Posterior cingulate gyrus (tissue), 11 donors: ENCODE measurements around the gene TRABD.

Source experiments
- DNase-seq, 10 donors: peaks; one replicate each; pipeline versions ENCODE4 v3.0.0 to v3.0.0-alpha.2; 2020 to 2021; ENCODE audit warnings: mixed read lengths in 3 of 10
- intact Hi-C: fragments of 100-400 bp; cut with DNase I; formaldehyde crosslinking; loops from one replicate; pipeline ENCODE4 v1.15.1; 2023

TRABD gene

DNA sequence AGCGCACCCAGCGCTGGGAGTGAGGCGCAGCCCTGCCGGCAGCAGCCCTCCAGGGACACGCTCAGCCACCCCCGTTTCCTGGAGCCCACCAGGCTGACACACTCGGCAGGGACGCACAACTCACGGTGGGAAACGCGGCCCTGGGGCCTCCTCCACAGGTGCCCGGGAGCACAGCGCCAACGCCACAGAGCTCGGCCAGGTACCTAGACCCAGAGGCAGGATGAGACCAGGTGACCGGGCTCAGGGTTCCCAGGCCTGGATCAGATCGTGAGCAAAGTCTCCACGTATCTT lies 41.1 kb downstream of the TRABD start:
- DNase-seq, result peak in 1 of 10 donors; percentile 77

DNA sequence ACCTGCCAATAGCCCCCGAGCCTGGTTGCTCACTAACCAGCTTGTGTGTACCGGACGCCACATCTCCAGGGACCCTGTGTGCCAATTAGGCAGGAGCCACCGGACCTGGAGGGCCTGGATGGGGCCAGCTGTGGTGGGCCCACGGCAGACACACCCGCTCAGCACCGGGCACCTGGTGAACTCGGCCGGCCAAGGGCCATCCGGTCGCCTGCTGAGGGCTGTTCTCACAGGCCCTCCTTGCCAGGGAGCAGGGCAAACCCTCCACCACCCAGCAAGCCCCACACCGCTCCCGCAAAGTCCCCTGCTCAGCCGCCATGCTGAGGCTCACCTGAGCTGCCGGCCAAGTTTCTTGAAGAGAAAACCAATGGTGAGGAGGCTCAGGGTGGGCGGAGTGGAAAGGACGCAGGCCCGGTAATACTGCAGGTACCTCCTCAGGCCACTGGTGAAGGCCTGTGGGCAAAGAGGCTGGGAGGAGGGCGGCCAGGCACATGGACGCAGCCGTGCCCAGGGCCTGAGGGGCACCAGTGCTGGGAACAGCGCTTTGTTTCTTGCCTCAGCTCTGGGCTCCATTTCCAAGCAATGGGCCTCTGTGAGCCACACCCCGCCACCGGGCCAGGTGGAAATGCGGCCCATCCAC lies 42.0 kb downstream of the TRABD start:
- intact Hi-C loops, result no loop called here
- peak in 1 of 10 donors; percentile 72 for DNase-seq

More for the DNA sequence above, 41.1 kb downstream of the TRABD start:
- intact Hi-C loops, result no loop called here

DNA sequence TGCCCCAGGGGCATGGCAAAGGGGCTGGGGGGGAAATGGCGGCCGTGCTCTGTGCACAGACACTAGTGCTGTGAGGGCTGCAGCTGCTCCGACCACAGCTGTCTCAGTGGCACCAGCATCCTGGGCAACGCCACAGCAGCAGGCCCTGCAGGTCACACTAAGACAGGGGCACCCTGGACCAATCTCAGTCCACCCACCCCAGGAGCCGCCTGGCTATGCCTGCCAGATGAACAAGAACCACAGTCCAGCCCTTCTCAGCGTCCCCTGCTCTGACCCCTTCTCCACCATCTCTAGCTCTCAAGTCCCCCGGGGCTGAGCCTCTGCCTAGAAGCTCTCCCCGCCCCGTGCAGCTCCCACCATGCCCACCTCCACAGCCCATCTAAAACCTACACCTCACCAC lies 42.7 kb downstream of the TRABD start:
- no peak for DNase-seq
- intact Hi-C loops, result no loop called here

DNA sequence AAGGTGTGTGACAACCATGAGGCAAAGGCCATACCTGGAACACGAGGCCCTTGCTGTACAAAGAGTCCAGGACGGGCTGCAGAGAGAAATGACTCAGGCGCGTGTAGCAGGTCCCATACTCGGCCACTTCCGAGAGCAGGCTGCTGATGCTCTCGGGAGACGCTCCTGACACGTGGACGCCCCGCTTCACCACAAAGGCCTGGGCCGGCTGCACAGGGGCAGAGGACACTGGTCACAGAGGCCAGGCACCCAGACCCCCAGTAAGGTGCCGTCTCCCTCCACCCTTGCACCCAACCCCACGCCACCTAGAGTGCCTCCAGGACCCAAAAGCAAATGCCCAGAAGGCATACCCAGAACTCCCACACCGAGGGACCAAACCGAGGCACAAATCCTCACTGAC lies 43.7 kb downstream of the TRABD start:
- DNase-seq, result no peak
- intact Hi-C loops, result no loop called here

DNA sequence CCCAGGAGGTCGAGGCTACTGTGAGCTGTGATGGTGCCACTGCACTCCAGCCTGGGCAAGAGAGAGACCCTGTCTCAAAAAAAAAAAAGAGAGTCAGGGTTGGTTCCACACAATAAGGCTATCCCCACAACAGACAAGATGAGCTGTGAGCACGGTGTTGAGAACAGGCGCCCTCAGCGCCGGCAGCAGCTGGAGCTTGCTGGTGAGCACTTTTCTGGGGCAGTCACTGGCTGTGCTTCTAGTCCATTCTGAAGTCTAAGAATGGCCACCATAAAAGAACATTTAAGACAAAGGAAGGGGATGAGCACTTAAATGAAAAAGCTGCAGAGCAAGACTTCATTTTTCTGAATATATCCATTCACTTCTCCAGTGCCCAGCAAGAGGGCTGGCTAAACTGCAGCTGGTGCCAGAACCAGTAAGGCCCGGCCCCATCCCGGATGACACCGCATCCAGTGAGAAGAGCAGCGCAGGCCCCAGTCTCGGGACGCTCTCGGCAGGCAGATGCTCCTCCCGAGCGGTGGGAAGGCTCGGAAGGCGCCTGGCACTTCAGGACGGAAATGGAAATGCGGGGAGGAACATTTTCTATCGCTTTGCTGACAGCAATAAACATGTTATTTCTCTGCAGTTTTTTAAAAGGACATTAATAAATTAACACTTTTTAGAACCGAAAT lies 46.9 kb downstream of the TRABD start:
- intact Hi-C loops, result no loop called here
- DNase-seq, result peak in 1 of 10 donors; percentile 86

DNA sequence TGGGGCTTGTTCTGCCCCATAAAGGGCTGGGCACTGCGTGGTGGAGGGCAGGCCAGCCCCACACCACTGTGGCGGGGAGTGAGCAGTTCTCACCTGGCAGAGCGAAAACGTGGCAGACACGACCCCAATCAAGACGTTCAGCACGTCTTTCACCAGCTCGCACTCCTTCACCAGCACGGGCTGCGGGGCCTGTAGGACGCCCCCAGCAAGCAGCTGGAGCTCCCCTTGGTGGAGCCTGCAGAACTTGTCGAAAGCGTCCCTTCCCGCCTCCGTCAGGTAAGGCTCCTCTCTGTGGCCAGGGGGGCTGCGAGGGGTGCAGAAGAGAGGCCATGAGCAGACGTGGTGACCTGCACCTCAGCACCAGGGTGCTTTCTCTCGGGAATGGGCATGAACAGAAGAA lies 47.5 kb downstream of the TRABD start:
- intact Hi-C loops, result no loop called here
- peak in 1 of 10 donors; percentile 71 for DNase-seq

DNA sequence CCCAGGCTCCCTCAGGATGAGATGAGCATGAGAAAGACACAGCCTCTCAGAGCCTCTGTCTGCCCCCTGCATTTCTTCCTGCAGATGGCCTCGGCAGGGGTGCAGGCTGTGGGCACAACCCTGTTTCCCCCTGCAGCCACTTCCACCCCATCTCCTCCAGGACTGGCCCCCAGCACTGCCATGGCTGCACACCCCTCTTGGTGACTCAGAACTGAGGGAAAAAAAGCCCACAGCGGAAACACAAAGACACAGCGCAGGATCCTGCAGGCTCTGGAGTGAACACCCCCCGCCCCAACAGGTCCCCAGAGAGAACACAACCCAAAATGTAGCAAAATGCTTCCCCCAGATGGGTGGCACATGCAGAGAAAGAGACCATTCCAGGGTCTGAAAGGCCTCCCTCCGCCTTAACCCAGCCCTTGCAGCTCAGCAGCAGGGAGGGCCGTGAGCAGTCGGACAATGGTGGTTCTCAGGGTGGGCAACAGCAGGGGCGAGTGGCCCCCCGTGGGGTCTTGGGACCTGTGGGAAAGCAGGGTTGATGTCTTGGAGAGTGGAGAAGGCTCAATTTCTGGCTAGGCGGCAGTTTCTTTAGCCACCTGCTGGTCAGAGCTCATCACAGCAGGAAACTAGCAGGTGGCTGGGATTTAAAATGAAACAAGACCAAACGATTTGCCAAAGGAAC lies 51.2 kb downstream of the TRABD start:
- intact Hi-C loops, result no loop called here
- peak in 1 of 10 donors; percentile 63 for DNase-seq

DNA sequence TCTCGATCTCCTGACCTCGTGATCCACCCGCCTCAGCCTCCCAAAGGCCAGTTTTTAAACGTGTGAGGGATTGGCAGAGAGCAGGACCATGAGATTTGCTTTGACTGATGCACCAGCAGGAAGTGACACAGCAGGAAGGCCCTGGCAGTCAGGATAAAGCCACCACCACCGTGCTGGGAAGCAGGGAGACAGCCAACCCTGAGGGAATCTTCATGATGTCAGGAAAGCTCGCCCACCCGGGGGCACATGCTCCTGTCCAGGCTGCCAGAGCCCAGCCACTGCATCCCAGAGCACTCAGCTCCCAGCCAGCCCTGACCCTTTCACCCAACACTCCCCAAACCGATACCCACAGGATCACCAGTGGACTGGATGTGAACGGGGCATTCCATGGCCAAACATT lies 53.0 kb downstream of the TRABD start:
- no peak for DNase-seq
- intact Hi-C loops, result no loop called here

DNA sequence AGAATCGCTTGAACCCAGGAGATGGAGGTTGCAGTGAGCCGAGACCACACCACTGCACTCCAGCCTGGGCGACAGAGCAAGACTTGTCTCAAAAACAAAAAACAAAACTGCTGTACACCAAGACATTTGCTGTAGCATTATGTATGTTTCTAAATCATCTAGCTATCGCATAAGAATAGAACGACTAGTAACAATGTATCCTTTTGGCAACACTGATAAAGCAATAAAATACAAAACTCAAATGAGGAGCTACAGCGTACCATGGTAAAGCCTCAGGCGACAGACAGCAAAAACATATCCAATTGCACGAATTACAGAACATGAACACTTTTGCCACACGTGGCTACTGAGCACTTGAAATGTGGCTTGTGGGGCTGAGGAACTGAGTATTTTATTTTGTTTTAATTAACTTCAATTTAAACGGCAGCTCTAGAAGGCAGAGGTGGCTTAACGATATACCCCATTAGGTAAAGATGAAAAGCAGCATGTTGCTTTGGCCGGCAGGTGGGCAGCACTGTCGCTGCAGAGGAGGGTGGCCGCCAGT lies 56.8 kb downstream of the TRABD start:
- DNase-seq, result no peak
- intact Hi-C loops, result loop anchor here (10.0 kb wide), 1 partner anchor 262 kb away; the partner anchor contains the start of genes LMF2 and NCAPH2

DNA sequence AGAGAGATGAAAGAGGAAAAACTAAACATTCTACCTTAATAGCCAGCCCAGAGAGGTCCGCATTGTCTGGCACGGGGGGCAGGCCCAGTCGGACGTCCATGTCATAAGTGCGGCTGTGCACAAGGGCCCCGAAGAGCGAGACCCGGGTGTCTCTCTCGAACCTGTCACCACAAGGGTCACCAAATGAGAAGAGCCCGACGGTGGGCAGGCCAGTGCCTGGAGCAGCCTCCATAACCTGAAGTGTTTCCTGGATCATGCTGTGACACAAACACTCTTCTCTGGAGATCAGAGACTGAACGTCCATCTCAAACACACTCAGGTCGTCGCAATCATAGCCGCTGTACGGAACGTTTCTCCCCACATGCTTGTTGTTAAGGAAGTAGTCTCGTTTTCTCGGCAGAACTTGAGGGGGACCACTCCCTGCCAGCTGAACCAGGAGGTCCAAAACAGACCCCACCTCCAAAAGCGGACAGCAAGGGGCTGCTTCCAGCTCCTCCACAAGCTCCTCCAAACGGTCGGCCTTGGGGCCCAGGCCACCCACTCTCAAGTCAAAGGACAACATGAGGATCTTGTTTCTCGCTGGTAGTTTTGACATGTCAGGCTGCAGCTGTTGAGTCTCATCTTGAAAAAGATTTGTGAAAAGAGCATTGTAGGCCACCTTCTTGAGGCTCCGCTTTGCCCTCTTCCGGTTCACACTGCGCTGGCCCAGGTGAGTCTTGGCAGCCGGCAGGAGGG lies 58.1 kb downstream of the TRABD start:
- intact Hi-C loops, result loop anchor here (10.0 kb wide), 1 partner anchor 261 kb away; the partner anchor contains the start of genes LMF2 and NCAPH2
- DNase-seq, result no peak

DNA sequence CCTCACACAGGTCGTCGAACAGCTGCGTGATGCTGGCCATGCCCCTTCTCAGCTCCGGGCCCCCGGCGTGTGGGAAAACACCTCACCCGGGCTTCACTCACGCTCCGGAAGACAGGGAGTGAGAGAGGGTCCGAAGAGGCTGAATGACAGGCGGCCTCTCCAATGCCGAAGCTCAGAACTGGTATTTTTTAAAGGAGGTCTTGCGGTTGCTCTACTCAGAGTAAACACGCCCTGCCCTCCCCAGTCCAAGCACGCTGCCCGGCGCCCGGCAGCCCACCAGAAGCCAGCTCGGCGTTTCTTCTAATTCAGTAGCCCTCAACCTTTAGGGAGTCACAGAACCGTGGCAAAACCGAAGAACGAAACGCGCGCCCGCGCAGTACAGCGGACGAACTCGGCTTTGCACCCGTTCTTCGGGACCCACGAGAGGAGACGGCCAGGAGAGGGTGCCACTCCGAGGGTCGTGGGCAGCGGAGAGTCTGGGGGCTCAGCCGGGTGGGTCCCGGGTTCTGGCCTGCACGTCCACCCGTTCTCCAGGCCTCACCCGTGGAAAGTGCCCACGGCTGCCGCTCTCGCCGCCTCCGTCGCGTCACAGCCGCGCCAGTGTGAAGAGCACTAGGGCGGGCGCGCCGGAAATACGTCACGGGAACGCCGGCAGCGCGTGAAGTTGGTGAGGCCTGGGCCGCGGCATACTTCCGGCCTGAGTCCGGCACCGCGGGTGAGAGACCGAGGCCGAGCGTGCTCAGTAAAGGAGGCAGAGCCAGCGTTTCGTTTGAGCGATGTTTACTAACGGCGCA lies 58.9 kb downstream of the TRABD start, which contains the start of gene TUBGCP6:
Gene TUBGCP6 (minus strand): TSS at position 604 of the 794 bp plus-strand sequence. CDS start 564 bp downstream, at position 40.
- intact Hi-C loops, result loop anchor here (10.0 kb wide), 1 partner anchor 260 kb away; the partner anchor contains the start of genes LMF2 and NCAPH2
- peak; percentile 91 to 99 (median 96) for DNase-seq

DNA sequence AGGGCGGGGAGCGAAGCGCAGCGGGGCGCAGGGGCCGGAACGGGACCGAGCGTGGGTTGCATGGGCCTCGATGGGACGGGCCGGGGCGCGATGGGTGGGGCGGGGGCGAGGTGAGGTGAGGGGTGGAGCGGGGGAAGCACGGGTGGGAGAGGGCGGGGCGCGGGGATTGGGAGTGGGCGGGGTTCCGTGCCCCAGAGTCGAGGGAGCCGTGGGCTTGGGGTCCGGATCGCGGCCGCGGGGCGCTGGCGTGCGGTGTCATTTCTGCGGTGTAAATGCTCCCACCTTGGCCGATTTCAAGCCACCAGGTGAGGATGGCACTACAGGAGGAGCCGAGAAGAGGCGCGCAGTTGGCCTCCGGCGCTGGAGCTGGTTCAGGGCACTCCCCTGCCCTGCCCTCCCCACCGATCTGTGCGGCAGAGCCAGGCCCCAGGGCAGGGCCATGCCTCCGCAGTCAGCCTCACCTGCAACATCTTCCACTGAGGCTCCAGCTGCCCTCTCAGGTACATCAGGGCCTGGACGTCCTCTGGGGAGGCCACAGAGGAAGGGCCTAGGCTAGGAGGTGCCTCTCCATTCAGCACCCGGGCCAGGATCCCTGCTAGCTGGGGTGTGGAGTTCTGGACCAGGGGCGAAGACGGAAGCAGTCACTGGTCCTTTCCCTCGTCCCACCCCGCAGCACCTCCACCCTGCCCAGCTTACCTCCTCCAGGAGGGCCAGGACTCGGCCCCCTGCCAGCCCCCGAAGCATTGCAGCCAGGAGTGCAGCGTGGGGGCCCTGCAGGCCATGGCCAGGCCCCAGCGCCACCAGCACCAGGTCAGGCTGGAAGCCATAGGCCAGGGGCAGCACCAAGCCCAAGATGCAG lies 59.7 kb downstream of the TRABD start:
- DNase-seq, result no peak
- intact Hi-C loops, result loop anchor here (10.0 kb wide), 1 partner anchor 259 kb away; the partner anchor contains the start of genes LMF2 and NCAPH2

DNA sequence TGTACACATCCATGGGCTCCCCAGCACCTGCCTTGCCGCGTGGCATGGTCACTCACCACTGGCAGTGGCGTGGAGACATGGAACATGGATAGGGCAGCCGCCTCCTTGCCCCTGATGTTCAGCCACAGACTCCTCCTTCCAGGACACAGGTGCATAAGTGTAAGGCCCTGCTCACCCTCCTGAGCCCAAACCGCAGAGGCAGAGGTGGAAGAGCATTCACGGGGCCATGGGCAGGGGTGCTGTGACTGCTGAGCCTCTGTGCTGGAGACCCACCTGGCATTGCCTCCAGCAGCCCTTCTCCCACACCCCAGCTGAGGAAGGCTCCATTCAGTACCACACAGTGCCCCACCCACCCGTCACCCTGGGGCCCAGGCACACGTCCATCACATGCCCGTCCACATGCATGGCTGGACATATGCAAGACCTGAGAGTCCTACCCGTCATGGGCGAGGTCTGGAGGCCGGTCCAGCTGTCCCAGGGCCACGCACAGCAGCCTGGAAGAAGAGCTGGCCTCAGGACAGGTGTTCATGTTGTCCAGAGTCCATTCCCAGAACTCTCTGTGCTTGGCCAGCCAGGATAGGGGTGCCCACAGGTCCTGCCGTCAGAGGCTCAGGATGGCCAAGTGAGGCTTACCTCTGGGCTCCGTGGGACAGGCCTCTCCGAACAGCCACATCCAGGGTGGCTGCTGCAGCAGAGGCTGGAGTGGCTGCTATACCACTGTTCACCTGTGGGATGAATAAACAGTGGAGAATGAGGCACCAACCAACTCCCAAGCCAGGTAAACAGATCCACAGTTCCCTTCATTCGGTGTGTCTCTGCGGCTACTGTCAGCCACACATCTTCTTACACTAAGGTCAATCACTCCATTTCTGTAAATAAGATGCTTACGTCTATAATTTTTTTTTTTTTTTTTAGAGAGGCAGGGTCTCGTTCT lies 60.8 kb downstream of the TRABD start:
- intact Hi-C loops, result loop anchor here (10.0 kb wide), 1 partner anchor 258 kb away; the partner anchor contains the start of genes LMF2 and NCAPH2

DNA sequence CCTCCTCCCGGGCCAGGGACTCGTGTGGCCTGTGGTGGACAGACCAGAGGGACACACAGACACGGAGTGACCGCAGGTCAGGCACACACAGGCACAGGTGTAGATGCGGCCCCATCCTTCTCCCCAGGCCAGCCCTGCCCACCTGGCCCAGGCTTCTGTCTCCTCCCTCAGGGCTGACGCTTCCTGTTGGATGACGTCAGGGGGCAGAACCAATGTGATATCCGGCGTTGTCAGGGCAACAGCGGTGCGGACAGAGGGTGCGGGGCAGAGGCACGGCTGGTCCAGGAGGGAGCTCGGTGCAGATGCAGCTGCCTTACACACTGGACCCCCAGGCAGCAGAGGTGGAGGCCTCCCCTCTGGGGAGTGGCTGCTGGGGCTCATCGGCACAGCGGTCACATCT lies 62.0 kb downstream of the TRABD start:
- peak in 4 of 10 donors; percentile 64 to 93 (median 80) for DNase-seq
- intact Hi-C loops, result loop anchor here (10.0 kb wide), 1 partner anchor 257 kb away; the partner anchor contains the start of genes LMF2 and NCAPH2

More for the DNA sequence above, 60.8 kb downstream of the TRABD start:
- DNase-seq, result no peak

DNA sequence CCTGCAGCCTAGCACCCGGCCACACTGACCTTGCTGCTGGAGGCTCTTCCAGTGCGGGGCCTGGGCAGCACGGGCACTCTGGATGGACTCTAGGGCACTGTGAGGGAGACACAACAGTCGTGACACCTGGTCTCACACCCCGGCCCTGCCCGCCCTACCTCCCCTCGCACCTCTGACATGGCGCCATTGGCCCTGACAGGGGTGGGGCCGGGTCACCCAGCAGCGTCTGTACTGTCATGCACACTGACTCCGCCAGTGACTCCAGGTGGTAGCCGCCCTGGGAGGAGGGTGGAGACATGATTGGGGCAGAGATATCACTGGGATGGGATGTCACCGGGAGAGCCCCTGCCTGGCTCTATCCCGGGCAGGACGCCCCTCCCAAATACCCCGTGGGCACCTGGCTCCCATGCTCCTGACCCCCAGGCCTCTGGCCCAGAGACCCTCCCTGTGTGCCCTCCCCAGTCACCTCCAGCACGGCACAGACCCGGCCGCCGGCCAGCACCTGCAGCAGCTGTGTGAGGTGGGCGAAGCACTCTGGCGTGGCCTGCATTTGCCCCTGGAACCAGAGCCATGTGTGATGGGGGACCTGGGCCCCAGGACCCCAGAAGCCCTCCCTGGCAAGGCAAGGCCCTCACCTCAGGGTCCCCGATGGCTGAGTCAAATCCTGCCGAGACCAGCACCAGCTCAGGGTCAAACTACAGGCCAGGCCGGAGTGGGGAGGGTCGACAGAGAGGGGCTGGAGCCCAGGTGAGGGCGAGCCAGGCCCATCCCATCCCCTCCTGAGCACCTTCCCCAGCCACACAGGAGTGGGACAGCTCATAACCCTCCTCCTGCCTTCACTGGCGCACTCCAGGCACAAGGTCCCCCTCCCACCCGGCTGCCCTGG lies 62.7 kb downstream of the TRABD start:
- no peak for DNase-seq
- intact Hi-C loops, result loop anchor here (10.0 kb wide), 1 partner anchor 256 kb away; the partner anchor contains the start of genes LMF2 and NCAPH2
